Common myeloid progenitor, CD34-positive (primary cell): ENCODE measurements around the gene ARHGAP4.

Source experiments
- CTCF ChIA-PET: fragments of 350-600 bp; sonication (Branson Sonifier 250); formaldehyde crosslinking; loops from one replicate; lab custom pipeline; 2021; ENCODE audit warnings: antibody characterized with exemption; lab: Charles Lee
- POLR2A ChIA-PET: fragments of 350-600 bp; sonication (Branson Sonifier 250); formaldehyde crosslinking; loops from one replicate; lab custom pipeline; 2021; ENCODE audit warnings: antibody characterized with exemption; lab: Charles Lee
- DNase-seq, 3 donors: peaks; one replicate each; pipeline versions ENCODE4 v3.0.0 to v3.0.0-alpha.2; 2013
- H3K27ac ChIP-seq, 2 experiments: 1 replicate in 1 of 2; 2 replicates in 1 of 2; pipeline ENCODE4 v1.7.0; 2013; ENCODE audit warnings: inconsistent platforms in 2 of 2, low read length in 2 of 2, mild to moderate bottlenecking in 2 of 2, low read depth in 1 of 2, moderate library complexity in 1 of 2; ENCODE audit not compliant: severe bottlenecking in 2 of 2, insufficient read depth in 1 of 2, poor library complexity in 1 of 2
- H3K27me3 ChIP-seq, 5 experiments: replicated peaks in 2 of 5; 1 replicate in 3 of 5; 2 replicates in 2 of 5; pipeline versions ENCODE4 v1.6.1 to v1.7.0; 2013; ENCODE audit warnings: low read length in 4 of 5, mild to moderate bottlenecking in 2 of 5, moderate library complexity in 2 of 5, inconsistent platforms in 1 of 5; ENCODE audit not compliant: insufficient read depth in 5 of 5, control insufficient read depth in 4 of 5
- H3K36me3 ChIP-seq, 4 experiments: 1 replicate in 2 of 4; 2 replicates in 2 of 4; pipeline versions ENCODE4 v1.6.1 to v1.7.0; 2013; ENCODE audit warnings: low read length in 3 of 4, control low read depth in 1 of 4, mild to moderate bottlenecking in 1 of 4; ENCODE audit not compliant: control insufficient read depth in 4 of 4, insufficient read depth in 4 of 4
- H3K4me1 ChIP-seq, 4 experiments: 1 replicate in 3 of 4; 2 replicates in 1 of 4; pipeline versions ENCODE4 v1.6.1 to v1.7.1; 2013; ENCODE audit warnings: low read length in 3 of 4, mild to moderate bottlenecking in 3 of 4, control low read depth in 1 of 4, inconsistent platforms in 1 of 4, moderate library complexity in 1 of 4; ENCODE audit not compliant: control insufficient read depth in 4 of 4, insufficient read depth in 4 of 4; ENCODE audit errors: control extremely low read depth in 1 of 4
- H3K4me3 ChIP-seq, 7 experiments: 1 replicate in 4 of 7; 2 replicates in 3 of 7; pipeline versions ENCODE4 v1.5.1 to v1.7.0; 2013; ENCODE audit warnings: mild to moderate bottlenecking in 7 of 7, low read length in 6 of 7, moderate library complexity in 6 of 7, inconsistent platforms in 2 of 7, low read depth in 2 of 7, control low read depth in 1 of 7; ENCODE audit not compliant: insufficient read depth in 4 of 7, control insufficient read depth in 1 of 7; ENCODE audit errors: extremely low read depth in 1 of 7
- H3K9me3 ChIP-seq, 5 experiments: 1 replicate in 4 of 5; 2 replicates in 1 of 5; pipeline versions ENCODE4 v1.6.1 to v1.7.1; 2013; ENCODE audit warnings: low read length in 4 of 5, mild to moderate bottlenecking in 2 of 5, inconsistent platforms in 1 of 5, low read depth in 1 of 5, moderate library complexity in 1 of 5; ENCODE audit not compliant: control insufficient read depth in 4 of 5, insufficient read depth in 2 of 5; ENCODE audit errors: control extremely low read depth in 1 of 5
- WGBS: methylation state at CpG from one replicate; pipeline ENCODE4 v1.1.5; 2013; ENCODE audit not compliant: insufficient coverage; 5-methylcytosine and 5-hydroxymethylcytosine counted together

ARHGAP4 gene

DNA sequence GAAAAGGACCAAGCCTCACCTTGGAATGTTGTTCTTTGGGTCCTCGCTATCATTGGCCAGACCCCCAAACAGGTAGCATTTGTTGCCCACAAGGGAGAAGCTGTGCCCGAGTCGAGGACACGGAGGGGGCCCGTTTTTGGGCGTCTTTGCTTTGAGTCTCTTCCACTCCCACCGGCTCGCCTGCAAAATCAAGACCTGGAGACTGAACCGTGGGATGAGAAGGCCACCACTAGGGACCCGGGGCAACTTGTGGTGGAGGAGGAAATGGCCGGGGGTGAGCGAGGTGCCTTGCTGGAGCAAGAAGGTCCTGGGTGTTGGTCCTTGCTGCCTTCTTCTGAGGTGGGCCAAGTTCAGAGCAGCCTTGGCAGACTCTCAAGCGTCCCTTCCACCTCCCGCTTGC lies 38.0 kb upstream of the ARHGAP4 start:
- ChIA-PET POLR2A (no interaction called here), CTCF (interaction anchor here (1.3 to 1.8 kb wide), 2 partner anchors 11 to 14 kb away, joined by 4 to 5 read pairs; no protein-coding TSS in a partner anchor)
- H3K36me3 ChIP-seq, result peaks cover 6 to 72% (median 34%) of the 10 kb centered on the region in 4 experiments
- WGBS, result 95% methylated on average over 14 of the region's 14 CpGs
- DNase-seq, result no peak
- H3K27ac ChIP-seq, result no peak overlapping the region
- H3K4me1 ChIP-seq, result peaks cover 13 to 42% (median 35%) of the 10 kb centered on the region in 4 experiments
- H3K9me3 ChIP-seq, result peaks cover 0 to 2% (median 0%) of the 10 kb centered on the region in 5 experiments
- peaks cover 0 to 34% (median 0%) of the 10 kb centered on the region in 5 experiments for H3K27me3 ChIP-seq
- H3K4me3 ChIP-seq, result no peak overlapping the region

DNA sequence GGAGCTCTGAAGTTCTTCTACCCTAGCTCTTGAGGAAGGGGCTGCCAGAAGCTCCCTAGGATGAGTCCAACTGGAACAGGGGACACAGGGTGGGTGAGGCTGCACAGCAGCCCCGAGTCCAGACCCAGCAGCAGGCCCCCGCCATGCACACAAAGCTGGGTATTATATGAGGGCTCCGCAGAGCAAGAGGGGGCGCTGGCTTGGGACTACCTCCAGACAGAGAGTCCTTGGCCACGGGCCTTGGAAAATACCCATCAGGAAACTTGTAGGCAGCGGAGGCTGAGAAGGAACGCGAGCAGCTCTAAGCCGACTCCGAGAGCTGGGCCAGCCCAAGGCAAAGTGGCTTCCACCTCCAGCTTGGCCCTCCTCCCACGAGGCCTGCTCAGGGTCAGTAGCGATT lies 37.5 kb upstream of the ARHGAP4 start:
- POLR2A ChIA-PET, result no interaction called here

DNA sequence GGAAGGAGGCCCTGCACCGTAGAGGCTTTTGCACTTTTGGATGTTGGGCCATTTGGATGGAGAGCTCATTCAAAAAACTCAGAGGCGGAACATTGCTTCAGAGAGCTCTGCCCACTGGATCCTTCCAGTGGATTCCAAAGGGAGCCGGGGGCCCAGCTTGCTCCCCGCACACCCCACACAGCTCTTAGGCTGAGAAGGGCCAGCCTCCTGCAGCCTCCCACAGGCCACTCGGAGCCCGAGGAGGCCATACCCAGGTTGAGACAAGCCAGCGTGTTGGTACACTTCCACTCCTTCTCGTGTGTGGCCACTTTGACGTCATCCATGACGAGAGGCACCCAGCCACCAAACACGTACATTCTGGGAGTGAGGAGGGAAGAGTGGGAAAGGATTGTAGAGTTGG lies 35.2 kb upstream of the ARHGAP4 start:
- H3K36me3 ChIP-seq, result peaks cover 12 to 89% (median 51%) of the 10 kb centered on the region in 4 experiments
- ChIA-PET CTCF (interaction anchor here (0.9 to 1.7 kb wide), 4 partner anchors 9 to 37 kb away, joined by 3 to 6 read pairs (median 6); no protein-coding TSS in a partner anchor), POLR2A (no interaction called here)

More for the DNA sequence above, 37.5 kb upstream of the ARHGAP4 start:
- Histone ChIP-seq H3K4me3 (no peak overlapping the region), H3K36me3 (peaks cover 10 to 77% (median 39%) of the 10 kb centered on the region in 4 experiments), H3K27ac (no peak overlapping the region), H3K9me3 (peaks cover 0 to 2% (median 0%) of the 10 kb centered on the region in 5 experiments), H3K4me1 (peaks cover 13 to 37% (median 29%) of the 10 kb centered on the region in 4 experiments), H3K27me3 (peaks cover 0 to 30% (median 0%) of the 10 kb centered on the region in 5 experiments)
- no peak for DNase-seq
- WGBS, result 98% methylated on average over 12 of the region's 12 CpGs
- CTCF ChIA-PET, result interaction anchor here (1.3 to 1.8 kb wide), 2 partner anchors 11 to 13 kb away, joined by 4 to 5 read pairs; no protein-coding TSS in a partner anchor

DNA sequence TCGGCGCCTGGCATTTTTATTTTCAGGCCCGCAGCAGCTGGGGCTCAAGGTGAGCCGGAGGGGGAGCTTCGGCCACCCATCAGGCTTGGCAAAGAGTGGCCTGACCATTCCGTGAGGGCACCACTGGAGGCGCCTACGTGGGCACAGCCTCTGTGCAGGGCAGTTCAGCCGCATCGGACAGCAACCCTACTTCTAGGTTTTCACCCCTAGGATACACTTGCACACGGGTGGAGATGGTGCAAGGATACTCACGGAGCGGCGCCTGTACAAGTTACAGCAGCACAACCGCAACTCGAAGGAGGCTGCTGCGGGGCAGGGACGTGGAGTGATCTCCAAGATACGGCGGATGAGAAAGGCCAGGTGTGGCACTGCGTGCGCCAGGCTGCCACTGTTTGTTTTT lies 34.7 kb upstream of the ARHGAP4 start:
- CTCF ChIA-PET, result interaction anchor here (0.9 to 1.7 kb wide), 2 partner anchors 9 to 14 kb away, joined by 3 to 6 read pairs; no protein-coding TSS in a partner anchor
- DNase-seq, result no peak
- H3K9me3 ChIP-seq, result peaks cover 0 to 2% (median 0%) of the 10 kb centered on the region in 5 experiments
- peaks cover 12 to 94% (median 55%) of the 10 kb centered on the region in 4 experiments for H3K36me3 ChIP-seq
- no peak overlapping the region for H3K27ac ChIP-seq
- peaks cover 0 to 15% (median 0%) of the 10 kb centered on the region in 5 experiments for H3K27me3 ChIP-seq
- H3K4me1 ChIP-seq, result peaks cover 0 to 12% (median 4%) of the 10 kb centered on the region in 4 experiments
- no peak overlapping the region for H3K4me3 ChIP-seq
- POLR2A ChIA-PET, result no interaction called here
- 93% methylated on average over 22 of the region's 22 CpGs for WGBS

More for the DNA sequence above, 35.2 kb upstream of the ARHGAP4 start:
- Histone ChIP-seq H3K27ac (no peak overlapping the region), H3K4me3 (no peak overlapping the region), H3K27me3 (peaks cover 0 to 18% (median 0%) of the 10 kb centered on the region in 5 experiments), H3K4me1 (peaks cover 0 to 17% (median 8%) of the 10 kb centered on the region in 4 experiments), H3K9me3 (peaks cover 0 to 2% (median 0%) of the 10 kb centered on the region in 5 experiments)
- DNase-seq, result no peak
- 98% methylated on average over 5 of the region's 11 CpGs for WGBS

DNA sequence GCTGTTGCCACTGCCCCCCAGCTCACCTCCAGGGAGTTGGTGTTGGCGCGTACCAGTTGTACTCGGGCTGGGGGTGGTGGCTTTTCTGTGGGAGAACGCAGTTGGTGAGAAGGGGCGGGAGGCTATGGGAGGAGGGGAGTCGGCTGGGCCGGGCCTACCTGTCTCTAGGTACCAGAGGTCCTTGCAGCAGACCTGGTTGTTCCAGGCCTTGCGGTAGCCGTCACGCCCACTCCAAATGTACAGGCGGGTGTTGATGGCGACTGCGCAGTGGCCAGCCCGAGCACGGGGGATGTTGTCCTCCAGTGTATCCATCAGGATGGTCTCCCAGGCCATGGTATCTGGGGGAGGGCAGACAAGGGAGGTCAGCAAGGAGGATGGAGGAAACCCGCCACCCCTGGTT lies 34.0 kb upstream of the ARHGAP4 start:
- H3K36me3 ChIP-seq, result peaks cover 12 to 98% (median 59%) of the 10 kb centered on the region in 4 experiments
- ChIA-PET POLR2A (no interaction called here), CTCF (no interaction called here)
- H3K4me1 ChIP-seq, result peaks cover 0 to 5% (median 1%) of the 10 kb centered on the region in 4 experiments
- over 99% methylated on average over 12 of the region's 16 CpGs for WGBS
- no peak for DNase-seq
- peaks cover 0 to 15% (median 0%) of the 10 kb centered on the region in 5 experiments for H3K27me3 ChIP-seq
- peaks cover 0 to 2% (median 0%) of the 10 kb centered on the region in 5 experiments for H3K9me3 ChIP-seq
- no peak overlapping the region for H3K4me3 ChIP-seq
- no peak overlapping the region for H3K27ac ChIP-seq

DNA sequence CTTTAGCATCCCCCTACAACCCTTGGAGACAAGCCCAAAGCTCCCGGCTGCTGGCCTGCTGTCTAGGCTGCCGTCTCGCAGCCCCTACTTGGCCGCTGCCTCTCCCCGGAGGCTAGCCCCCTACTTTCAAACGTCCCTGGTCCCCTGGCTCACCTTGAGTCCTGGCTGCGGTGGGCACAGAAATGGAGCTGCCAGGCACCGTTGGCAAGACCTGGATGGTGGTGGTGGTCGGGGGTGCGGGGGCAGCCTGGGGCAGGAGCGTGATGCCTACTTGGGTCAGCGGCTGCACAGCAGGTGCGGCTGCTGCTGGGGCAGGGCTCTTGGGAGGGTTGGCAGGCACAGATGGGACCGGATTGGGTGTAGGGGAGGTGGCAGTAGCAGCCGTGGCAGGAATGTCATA lies 33.6 kb upstream of the ARHGAP4 start:
- Histone ChIP-seq H3K36me3 (peaks cover 12 to 98% (median 61%) of the 10 kb centered on the region in 4 experiments), H3K4me3 (no peak overlapping the region), H3K4me1 (peaks cover 0 to 3% (median 0%) of the 10 kb centered on the region in 4 experiments), H3K9me3 (peaks cover 0 to 2% (median 0%) of the 10 kb centered on the region in 5 experiments), H3K27ac (no peak overlapping the region), H3K27me3 (peaks cover 0 to 15% (median 0%) of the 10 kb centered on the region in 5 experiments)
- WGBS, result 95% methylated on average over 11 of the region's 15 CpGs
- CTCF ChIA-PET, result no interaction called here
- POLR2A ChIA-PET, result no interaction called here
- no peak for DNase-seq

DNA sequence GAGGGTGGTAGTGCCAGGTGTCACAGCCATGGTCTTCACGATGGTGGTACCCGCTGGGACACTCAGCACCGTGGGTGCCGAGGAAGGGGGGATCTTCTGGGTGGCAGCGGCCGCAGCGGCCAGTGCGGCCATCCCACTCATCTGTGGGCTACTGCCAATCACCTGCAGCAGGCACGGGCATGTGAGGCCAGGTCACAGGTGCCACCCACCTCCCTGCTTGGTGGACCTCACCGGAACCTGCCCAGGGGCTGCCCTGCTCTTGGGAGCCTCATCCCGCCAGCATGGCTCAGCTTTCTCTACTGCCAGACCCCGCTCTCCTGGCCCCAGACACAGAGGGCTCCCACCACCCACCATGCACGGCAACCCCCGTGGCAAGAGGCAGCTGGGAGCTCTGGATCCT lies 32.5 kb upstream of the ARHGAP4 start:
- CTCF ChIA-PET, result interaction anchor here (1.3 kb wide), 2 partner anchors 11 to 36 kb away, joined by 4 to 5 read pairs; no protein-coding TSS in a partner anchor
- H3K27ac ChIP-seq, result no peak overlapping the region
- peaks cover 10 to 100% (median 64%) of the 10 kb centered on the region in 4 experiments for H3K36me3 ChIP-seq
- WGBS, result 93% methylated on average over 14 of the region's 14 CpGs
- H3K4me3 ChIP-seq, result no peak overlapping the region
- H3K9me3 ChIP-seq, result no peaks in the 10 kb centered on the region
- no peak for DNase-seq
- H3K4me1 ChIP-seq, result peaks cover 0 to 3% (median 0%) of the 10 kb centered on the region in 4 experiments
- POLR2A ChIA-PET, result no interaction called here
- H3K27me3 ChIP-seq, result peaks cover 0 to 12% (median 0%) of the 10 kb centered on the region in 5 experiments
